GM12864 (cell line): Measurements from ENCODE around the gene TMEM132D.

Experiments used
- DNase-seq: peaks from one replicate; pipeline ENCODE4 v3.0.0-alpha.2; 2011; ENCODE audit warnings: low read depth
- H3K4me3 ChIP-seq: 2 replicates; pipeline ENCODE4 v1.5.1; 2011; ENCODE audit warnings: mild to moderate bottlenecking, low read depth, low read length, control low read depth
- TF ChIP-seq, protein P1 (sequence below): IDR thresholded peaks from 2 replicates; pipeline ENCODE4 v1.5.1; 2011; ENCODE audit warnings: low read depth, mild to moderate bottlenecking, moderate library complexity, low read length, control low read depth, inconsistent platforms; ENCODE audit errors: missing control alignments

Gene TMEM132D

DNA sequence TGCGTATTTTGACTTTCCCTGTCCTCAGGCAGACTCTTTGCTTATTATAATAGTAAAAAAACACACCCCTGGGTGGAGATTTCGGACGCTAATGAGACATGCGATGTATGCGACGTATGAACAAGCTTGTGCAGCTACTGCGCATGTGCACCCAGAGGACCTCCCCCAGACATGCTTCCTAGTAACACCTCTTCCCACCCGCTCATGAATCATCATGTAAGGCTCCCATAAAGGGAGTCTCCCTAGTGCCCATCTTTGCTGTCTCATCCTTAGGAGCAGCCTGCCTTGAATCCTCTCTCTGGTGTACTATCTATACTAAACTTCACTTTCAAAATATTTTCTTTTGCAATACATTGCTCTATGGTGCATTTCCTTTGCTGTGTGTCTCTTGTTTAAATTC, 210.1 kb downstream of the TMEM132D start:
- TF ChIP-seq, protein P1, sequence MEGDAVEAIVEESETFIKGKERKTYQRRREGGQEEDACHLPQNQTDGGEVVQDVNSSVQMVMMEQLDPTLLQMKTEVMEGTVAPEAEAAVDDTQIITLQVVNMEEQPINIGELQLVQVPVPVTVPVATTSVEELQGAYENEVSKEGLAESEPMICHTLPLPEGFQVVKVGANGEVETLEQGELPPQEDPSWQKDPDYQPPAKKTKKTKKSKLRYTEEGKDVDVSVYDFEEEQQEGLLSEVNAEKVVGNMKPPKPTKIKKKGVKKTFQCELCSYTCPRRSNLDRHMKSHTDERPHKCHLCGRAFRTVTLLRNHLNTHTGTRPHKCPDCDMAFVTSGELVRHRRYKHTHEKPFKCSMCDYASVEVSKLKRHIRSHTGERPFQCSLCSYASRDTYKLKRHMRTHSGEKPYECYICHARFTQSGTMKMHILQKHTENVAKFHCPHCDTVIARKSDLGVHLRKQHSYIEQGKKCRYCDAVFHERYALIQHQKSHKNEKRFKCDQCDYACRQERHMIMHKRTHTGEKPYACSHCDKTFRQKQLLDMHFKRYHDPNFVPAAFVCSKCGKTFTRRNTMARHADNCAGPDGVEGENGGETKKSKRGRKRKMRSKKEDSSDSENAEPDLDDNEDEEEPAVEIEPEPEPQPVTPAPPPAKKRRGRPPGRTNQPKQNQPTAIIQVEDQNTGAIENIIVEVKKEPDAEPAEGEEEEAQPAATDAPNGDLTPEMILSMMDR = no peak
- no peak for DNase-seq
- no peak overlapping the region for H3K4me3 ChIP-seq

DNA sequence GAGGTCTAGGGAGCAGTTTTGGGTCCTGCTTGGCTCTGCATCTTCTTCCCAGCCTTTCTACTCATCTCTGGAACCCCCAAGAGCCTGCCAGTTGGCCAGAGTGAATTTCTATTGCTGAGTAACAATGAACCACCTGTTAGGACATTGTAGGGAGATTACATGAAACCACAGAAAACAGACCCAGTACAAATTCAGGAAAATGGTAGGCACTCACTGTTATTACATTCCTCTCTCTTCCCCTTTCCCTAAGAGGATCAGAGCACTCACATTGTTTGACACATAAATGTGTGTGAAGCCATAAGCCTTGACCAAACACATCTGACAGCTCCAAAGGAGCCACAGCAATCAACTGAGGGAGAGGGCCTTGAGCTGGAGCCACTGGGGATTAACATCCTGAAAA, 216.1 kb downstream of the TMEM132D start:
- TF ChIP-seq, protein P1 = no peak
- no peak for DNase-seq
- no peak overlapping the region for H3K4me3 ChIP-seq

DNA sequence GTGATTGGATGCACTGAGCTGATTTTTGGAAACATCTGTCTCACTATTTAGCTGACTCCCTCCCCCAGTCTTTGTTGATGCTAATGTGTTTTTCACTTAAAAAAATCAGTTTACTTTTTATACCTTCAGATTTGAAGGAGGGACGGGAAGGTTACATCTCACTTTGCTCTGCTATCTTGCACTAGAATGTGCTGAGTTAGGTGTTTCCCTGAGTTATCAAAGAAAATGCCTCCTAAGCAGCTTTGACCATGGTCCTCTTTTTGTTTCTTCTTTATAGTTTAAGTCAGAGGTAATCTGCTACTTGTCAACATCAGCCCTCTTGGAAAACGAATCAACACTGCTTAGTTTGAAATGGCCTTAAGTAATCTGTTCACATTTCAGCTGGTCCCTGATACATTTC, 222.0 kb downstream of the TMEM132D start:
- TF ChIP-seq, protein P1 = no peak
- no peak overlapping the region for H3K4me3 ChIP-seq
- no peak for DNase-seq

DNA sequence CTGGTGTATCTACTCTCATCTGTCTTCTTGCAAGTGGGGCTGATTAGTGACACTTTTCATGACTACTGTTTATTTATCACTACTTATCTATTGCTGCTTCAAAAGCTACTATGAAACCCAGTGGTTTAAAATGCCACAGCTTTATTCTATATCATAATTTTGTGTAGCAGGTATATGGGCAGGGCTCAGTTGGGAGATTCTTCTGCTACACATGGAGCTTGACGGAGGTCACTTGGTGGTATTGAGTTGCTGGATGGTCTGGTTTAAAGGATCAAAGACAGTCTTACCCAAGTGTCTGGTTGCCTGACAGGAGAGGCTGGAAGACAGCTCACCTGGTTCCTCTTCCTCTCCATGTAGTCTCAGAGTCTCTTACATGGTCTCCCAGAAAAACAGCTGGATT, 222.7 kb downstream of the TMEM132D start:
- no peak overlapping the region for H3K4me3 ChIP-seq
- no peak for DNase-seq
- TF ChIP-seq, protein P1 = no peak

DNA sequence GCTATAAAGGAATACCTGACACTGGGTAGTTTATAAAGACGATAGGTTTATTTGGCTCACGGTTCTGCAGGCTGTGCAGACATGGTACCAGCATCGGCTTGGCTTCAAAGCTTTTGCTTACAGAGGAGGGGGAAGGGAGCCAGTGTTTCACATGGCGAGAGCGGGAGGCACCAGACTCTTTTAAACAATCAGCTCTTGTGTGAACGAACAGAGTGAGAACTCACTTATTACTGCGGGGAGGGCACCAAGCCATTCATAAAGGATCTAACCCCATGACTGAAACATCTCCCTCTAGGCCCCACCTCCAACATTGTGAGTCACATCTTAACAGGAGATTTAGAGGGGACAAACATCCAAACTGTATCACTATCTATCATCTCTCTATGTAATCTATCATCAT, 227.4 kb downstream of the TMEM132D start:
- DNase-seq = no peak
- no peak overlapping the region for H3K4me3 ChIP-seq
- TF ChIP-seq, protein P1 = no peak

DNA sequence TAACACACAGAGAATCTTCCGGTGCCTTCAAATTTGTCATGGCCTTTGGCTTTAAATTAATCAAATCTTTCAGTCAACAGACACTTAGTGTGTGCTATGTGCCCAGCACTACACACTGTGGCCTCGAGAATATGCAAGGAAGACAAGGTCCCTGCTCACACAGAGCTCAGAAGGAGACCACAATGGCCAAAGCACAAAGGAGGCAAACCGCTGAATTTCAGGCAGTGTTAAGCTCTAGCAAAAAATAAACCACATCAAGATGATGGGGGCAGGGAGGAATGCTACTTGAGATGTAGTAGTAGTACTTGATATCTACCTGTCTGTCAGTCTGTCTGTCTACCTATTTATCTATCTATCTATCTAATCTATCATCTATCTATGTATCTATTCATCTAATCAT, 227.9 kb downstream of the TMEM132D start:
- H3K4me3 ChIP-seq = no peak overlapping the region
- TF ChIP-seq, protein P1 = no peak
- DNase-seq = no peak

DNA sequence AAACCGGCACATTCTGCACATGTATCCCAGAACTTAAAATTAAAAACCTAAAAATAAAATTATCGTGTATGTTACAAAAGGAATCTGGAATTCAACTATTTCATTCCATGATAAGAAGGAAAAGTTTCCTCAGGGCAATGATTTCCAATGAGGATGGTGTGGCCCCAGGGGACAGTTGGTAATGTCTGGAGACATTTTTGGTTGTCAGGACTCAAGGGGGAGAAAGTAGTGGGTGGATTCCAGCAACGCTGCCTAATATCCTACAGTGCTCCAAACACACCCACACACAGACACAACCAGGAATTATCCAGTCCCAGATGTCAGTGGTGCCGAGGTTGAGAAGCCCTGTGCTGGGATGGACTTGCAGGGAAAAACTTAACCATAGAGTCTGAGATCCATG, 228.3 kb downstream of the TMEM132D start:
- TF ChIP-seq, protein P1 = no peak
- DNase-seq = no peak
- H3K4me3 ChIP-seq = no peak overlapping the region
